Suprapubic skin (tissue), 4 donors: ENCODE results near the gene DOCK8. TPM values are rescaled to one million over a fixed set of nuclear protein-coding genes. Genes with fewer than 3 reads are reported as not detected.

Source experiments
- DNase-seq, 2 donors: peaks; one replicate each; pipeline ENCODE4 v3.0.0-alpha.2; 2019; ENCODE audit warnings: low spot score in 2 of 2
- H3K27ac ChIP-seq: fragments of 200-600 bp; sonication (generic); one replicate; pipeline ENCODE4 v1.5.1; 2019
- H3K27me3 ChIP-seq: fragments of 200-600 bp; sonication (generic); one replicate; pipeline ENCODE4 v1.5.1; 2019
- H3K36me3 ChIP-seq: fragments of 200-600 bp; sonication (generic); one replicate; pipeline ENCODE4 v1.5.1; 2019
- H3K4me1 ChIP-seq: fragments of 200-600 bp; sonication (generic); one replicate; pipeline ENCODE4 v1.5.1; 2019
- H3K4me3 ChIP-seq: fragments of 200-600 bp; sonication (generic); one replicate; pipeline ENCODE4 v1.5.1; 2019; ENCODE audit warnings: mild to moderate bottlenecking
- H3K9me3 ChIP-seq: fragments of 200-600 bp; sonication (generic); one replicate; pipeline ENCODE4 v1.5.1; 2019
- CTCF ChIP-seq, 2 donors: fragments of 200-600 bp in 1 of 2; fragments of 450-650 bp in 1 of 2; sonication (generic) in 1 of 2; IDR thresholded peaks; one replicate each; pipeline ENCODE4 v1.5.1; 2016 to 2019; ENCODE audit warnings: antibody characterized with exemption in 2 of 2, mild to moderate bottlenecking in 1 of 2, moderate library complexity in 1 of 2
- EP300 ChIP-seq: sonication (generic); formaldehyde crosslinking; IDR thresholded peaks from one replicate; pipeline ENCODE4 v1.6.1; 2017; ENCODE audit warnings: antibody characterized with exemption
- POLR2A ChIP-seq, 2 donors: fragments of 450-650 bp; IDR thresholded peaks; one replicate each; pipeline ENCODE4 v1.6.1; 2017; ENCODE audit warnings: antibody characterized with exemption in 2 of 2, mild to moderate bottlenecking in 2 of 2, moderate library complexity in 2 of 2
- POLR2AphosphoS5 ChIP-seq, 3 donors: sonication (generic); formaldehyde crosslinking; IDR thresholded peaks; one replicate each; pipeline ENCODE4 v1.6.1; 2017; ENCODE audit warnings: antibody characterized with exemption in 3 of 3
- WGBS: methylation state at CpG from one replicate; pipeline ENCODE4 v1.1.5; 2018; 5-methylcytosine and 5-hydroxymethylcytosine counted together
- total RNA-seq, 4 donors: library from RNA; depleted of rRNA; stranded (reverse); fragments of >200 nt; gene quantifications; one replicate each; pipeline ENCODE4 v1.1.0, GENCODE V29; 2016

DOCK8 gene
- total RNA-seq, 4 donors from 2014 or later, result 4.1 to 13.3 (median 10.3) TPM

- H3K9me3 ChIP-seq, result no peaks in the 10 kb centered on the region
- H3K27ac ChIP-seq, result peak overlapping the region; percentile 80
- DNase-seq, result no peak
- no peaks in the 10 kb centered on the region for H3K27me3 ChIP-seq
- no peaks in the 10 kb centered on the region for H3K36me3 ChIP-seq
- TF ChIP-seq POLR2A (IDR thresholded peaks at IDR 0.05) (no peak), CTCF (IDR thresholded peaks at IDR 0.05) (no peak), POLR2AphosphoS5 (IDR thresholded peaks at IDR 0.05) (no peak), EP300 (no peak)
- peaks cover 21% of the 10 kb centered on the region for H3K4me1 ChIP-seq
- 3% methylated on average over 24 of the region's 92 CpGs for WGBS
- H3K4me3 ChIP-seq, result peak overlapping the region; percentile 70
These were observed 290.5 kb downstream of the DOCK8 start for GRCh38 chr9:504921-505740.

- no peaks in the 10 kb centered on the region for H3K27me3 ChIP-seq
- H3K9me3 ChIP-seq, result no peaks in the 10 kb centered on the region
- H3K36me3 ChIP-seq, result no peaks in the 10 kb centered on the region
- 14% methylated on average over 5 of the region's 5 CpGs for whole genome bisulfite sequencing
- H3K27ac ChIP-seq, result no peak overlapping the region
- H3K4me3 ChIP-seq, result peak overlapping the region; percentile 70
- TF ChIP-seq POLR2AphosphoS5 (IDR thresholded peaks at IDR 0.05), result no peak
- no peak for TF ChIP-seq POLR2A (IDR thresholded peaks at IDR 0.05)
- TF ChIP-seq CTCF (IDR thresholded peaks at IDR 0.05), result no peak
- TF ChIP-seq EP300, result no peak
- H3K4me1 ChIP-seq, result peaks cover 21% of the 10 kb centered on the region
- no peak for DNase-seq
These were observed 291.0 kb downstream of the DOCK8 start for GRCh38 chr9:505741-506059.

GRCh38 chr9:506281-506680 is 291.6 kb downstream of the DOCK8 start:
- H3K4me1 ChIP-seq, result peaks cover 21% of the 10 kb centered on the region
- no peak for TF ChIP-seq POLR2A (IDR thresholded peaks at IDR 0.05)
- no peak for TF ChIP-seq CTCF (IDR thresholded peaks at IDR 0.05)
- TF ChIP-seq POLR2AphosphoS5 (IDR thresholded peaks at IDR 0.05), result no peak
- no peak for TF ChIP-seq EP300
- peak overlapping the region; percentile 70 for H3K4me3 ChIP-seq
- no peaks in the 10 kb centered on the region for H3K27me3 ChIP-seq
- H3K9me3 ChIP-seq, result no peaks in the 10 kb centered on the region
- WGBS, result 52% methylated on average over 7 of the region's 7 CpGs
- DNase-seq, result no peak
- H3K27ac ChIP-seq, result no peak overlapping the region
- no peaks in the 10 kb centered on the region for H3K36me3 ChIP-seq

- Histone ChIP-seq H3K36me3 (no peaks in the 10 kb centered on the region), H3K27ac (no peak overlapping the region), H3K4me3 (no peak overlapping the region), H3K27me3 (no peaks in the 10 kb centered on the region), H3K4me1 (peaks cover 2% of the 10 kb centered on the region), H3K9me3 (no peaks in the 10 kb centered on the region)
- no peak for DNase-seq
- no peak for TF ChIP-seq POLR2A (IDR thresholded peaks at IDR 0.05)
- no peak for TF ChIP-seq CTCF (IDR thresholded peaks at IDR 0.05)
- no peak for TF ChIP-seq EP300
- no peak for TF ChIP-seq POLR2AphosphoS5 (IDR thresholded peaks at IDR 0.05)
- WGBS, result 100% methylated on average over 1 of the region's 1 CpG
These were observed 297.2 kb downstream of the DOCK8 start for GRCh38 chr9:511861-512260.

- TF ChIP-seq POLR2A (IDR thresholded peaks at IDR 0.05), result no peak
- TF ChIP-seq CTCF (IDR thresholded peaks at IDR 0.05), result no peak
- no peak for TF ChIP-seq EP300
- TF ChIP-seq POLR2AphosphoS5 (IDR thresholded peaks at IDR 0.05), result no peak
- DNase-seq, result no peak
- WGBS, result 87% methylated on average over 3 of the region's 3 CpGs
These were observed 298.0 kb downstream of the DOCK8 start for GRCh38 chr9:512555-513272.

More at GRCh38 chr9:512555-513272, 298.0 kb downstream of the DOCK8 start:
- Histone ChIP-seq H3K4me1 (peaks cover 2% of the 10 kb centered on the region), H3K27me3 (no peaks in the 10 kb centered on the region), H3K4me3 (no peak overlapping the region), H3K27ac (no peak overlapping the region), H3K36me3 (no peaks in the 10 kb centered on the region), H3K9me3 (no peaks in the 10 kb centered on the region)
